Thyroid gland (tissue), 4 donors: ENCODE results near the gene MAP1LC3A. TPM values are rescaled to one million over a fixed set of nuclear protein-coding genes. Genes with fewer than 3 reads are reported as not detected.
"Not testable (repeated sequence)": the region's sequence is repeated elsewhere in the genome, so short reads cannot be mapped to it uniquely, and the experiment has no call there.

Experiments used
- DNase-seq, 2 donors: peaks; one replicate each; pipeline ENCODE4 v3.0.0-alpha.2; 2019
- H3K27ac ChIP-seq, 3 donors: fragments of 200-600 bp; sonication (generic); 1 replicate in 2 of 3; 2 replicates in 1 of 3; pipeline ENCODE4 v1.5.1; 2016 to 2019; ENCODE audit warnings: mild to moderate bottlenecking in 1 of 3, moderate library complexity in 1 of 3
- H3K27me3 ChIP-seq: fragments of 200-600 bp; sonication (generic); one replicate; pipeline ENCODE4 v1.5.1; 2019
- H3K36me3 ChIP-seq, 2 donors: fragments of 200-600 bp; sonication (generic); one replicate each; pipeline ENCODE4 v1.5.1; 2016 to 2019
- H3K4me1 ChIP-seq, 2 donors: fragments of 200-600 bp; sonication (generic); one replicate each; pipeline ENCODE4 v1.5.1; 2017 to 2019
- H3K4me3 ChIP-seq, 3 donors: fragments of 200-600 bp; sonication (generic); replicated peaks in 1 of 3; 1 replicate in 2 of 3; 2 replicates in 1 of 3; pipeline ENCODE4 v1.5.1; 2016; ENCODE audit warnings: mild to moderate bottlenecking in 1 of 3
- H3K9me3 ChIP-seq: fragments of 200-600 bp; sonication (generic); one replicate; pipeline ENCODE4 v1.5.1; 2017
- POLR2A ChIP-seq, 2 donors: fragments of 450-650 bp; IDR thresholded peaks; one replicate each; pipeline ENCODE4 v1.6.1; 2017; ENCODE audit warnings: antibody characterized with exemption in 2 of 2, mild to moderate bottlenecking in 2 of 2, moderate library complexity in 1 of 2
- WGBS, 2 donors: methylation state at CpG; one replicate each; pipeline ENCODE4 v1.1.5; 2017; 5-methylcytosine and 5-hydroxymethylcytosine counted together
- intact Hi-C: fragments of 100-400 bp; cut with DNase I; formaldehyde crosslinking; loops from one replicate; pipeline ENCODE4 v1.15.1; 2023
- total RNA-seq, 4 donors: library from RNA; depleted of rRNA; stranded (reverse); fragments of >200 nt; gene quantifications; one replicate each; pipeline ENCODE4 v1.2.3, GENCODE V29; 2016
- TF ChIP-seq, protein P1 (sequence below), 6 experiments: fragments of 200-600 bp in 3 of 6; fragments of 450-650 bp in 3 of 6; sonication (generic) in 3 of 6; IDR thresholded peaks; one replicate each; pipeline ENCODE4 v1.5.1; 2016 to 2019; ENCODE audit warnings: antibody characterized with exemption in 6 of 6, mild to moderate bottlenecking in 2 of 6, inconsistent platforms in 1 of 6, moderate library complexity in 1 of 6

The MAP1LC3A gene
- total RNA-seq, 4 donors from 2014 or later: 119 to 163 (median 130) TPM

DNA sequence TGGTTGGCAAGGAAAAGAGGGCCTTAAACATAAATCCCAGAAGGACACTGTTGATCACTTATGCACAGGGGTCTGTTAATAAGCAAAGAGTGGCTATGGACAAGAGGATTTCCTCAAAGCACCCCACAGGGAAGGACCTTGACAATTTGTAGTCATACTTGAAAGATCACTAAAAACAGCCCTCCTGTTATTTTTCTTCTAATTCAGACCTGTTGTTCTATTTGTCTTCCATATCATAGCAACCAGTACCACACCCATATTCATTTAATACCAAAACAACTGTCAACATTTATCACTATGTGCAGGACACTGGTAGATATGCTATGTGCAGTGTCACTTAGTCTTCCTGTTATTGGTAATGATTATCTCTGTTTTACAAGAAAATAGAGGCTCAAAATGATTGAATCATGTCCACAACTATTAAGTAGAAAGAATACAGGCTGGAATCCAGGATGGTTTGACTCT, 45.5 kb upstream of the MAP1LC3A start:
- intact Hi-C loops: no loop called here
- Histone ChIP-seq H3K27me3 (no peaks in the 10 kb centered on the region), H3K36me3 (peaks cover 0 to under 1% of the 10 kb centered on the region in 2 donors), H3K4me1 (peaks cover 31 to 42% of the 10 kb centered on the region in 2 donors), H3K27ac (peak overlapping the region; percentile 60 to 83 (median 80)), H3K9me3 (no peaks in the 10 kb centered on the region), H3K4me3 (no peak overlapping the region)
- DNase-seq: no peak
- no peak for TF ChIP-seq POLR2A (IDR thresholded peaks at IDR 0.05)
- TF ChIP-seq, protein P1, sequence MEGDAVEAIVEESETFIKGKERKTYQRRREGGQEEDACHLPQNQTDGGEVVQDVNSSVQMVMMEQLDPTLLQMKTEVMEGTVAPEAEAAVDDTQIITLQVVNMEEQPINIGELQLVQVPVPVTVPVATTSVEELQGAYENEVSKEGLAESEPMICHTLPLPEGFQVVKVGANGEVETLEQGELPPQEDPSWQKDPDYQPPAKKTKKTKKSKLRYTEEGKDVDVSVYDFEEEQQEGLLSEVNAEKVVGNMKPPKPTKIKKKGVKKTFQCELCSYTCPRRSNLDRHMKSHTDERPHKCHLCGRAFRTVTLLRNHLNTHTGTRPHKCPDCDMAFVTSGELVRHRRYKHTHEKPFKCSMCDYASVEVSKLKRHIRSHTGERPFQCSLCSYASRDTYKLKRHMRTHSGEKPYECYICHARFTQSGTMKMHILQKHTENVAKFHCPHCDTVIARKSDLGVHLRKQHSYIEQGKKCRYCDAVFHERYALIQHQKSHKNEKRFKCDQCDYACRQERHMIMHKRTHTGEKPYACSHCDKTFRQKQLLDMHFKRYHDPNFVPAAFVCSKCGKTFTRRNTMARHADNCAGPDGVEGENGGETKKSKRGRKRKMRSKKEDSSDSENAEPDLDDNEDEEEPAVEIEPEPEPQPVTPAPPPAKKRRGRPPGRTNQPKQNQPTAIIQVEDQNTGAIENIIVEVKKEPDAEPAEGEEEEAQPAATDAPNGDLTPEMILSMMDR (IDR thresholded peaks at IDR 0.05): no peak

DNA sequence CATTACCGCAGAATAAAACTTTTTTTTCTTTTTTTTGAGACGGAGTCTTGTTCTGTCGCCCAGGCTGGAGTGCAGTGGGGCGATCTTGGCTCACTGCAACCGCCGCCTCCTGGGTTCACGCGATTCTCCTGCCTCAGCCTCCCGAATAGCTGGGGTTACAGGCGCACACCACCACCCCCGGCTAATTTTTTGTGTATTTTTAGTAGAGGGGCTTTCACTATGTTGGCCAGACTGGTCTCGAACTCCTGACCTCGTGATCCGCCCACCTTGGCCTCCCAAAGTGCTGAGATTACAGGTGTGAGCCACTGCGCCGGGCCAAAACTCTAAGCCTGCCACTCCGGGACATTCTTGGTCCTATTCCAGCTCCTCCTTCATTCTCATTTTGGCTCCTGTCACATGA, 44.5 kb upstream of the MAP1LC3A start:
- H3K4me3 ChIP-seq, H3K9me3 ChIP-seq, H3K27me3 ChIP-seq, H3K36me3 ChIP-seq, intact Hi-C loops, DNase-seq: not testable (repeated sequence)
- Histone ChIP-seq H3K4me1 (peaks cover 31 to 52% of the 10 kb centered on the region in 2 donors), H3K27ac (peak overlapping the region in 1 of 3 donors; percentile 95)
- 90 to 95% methylated on average over 17 of the region's 17 CpGs for WGBS, 2 donors

DNA sequence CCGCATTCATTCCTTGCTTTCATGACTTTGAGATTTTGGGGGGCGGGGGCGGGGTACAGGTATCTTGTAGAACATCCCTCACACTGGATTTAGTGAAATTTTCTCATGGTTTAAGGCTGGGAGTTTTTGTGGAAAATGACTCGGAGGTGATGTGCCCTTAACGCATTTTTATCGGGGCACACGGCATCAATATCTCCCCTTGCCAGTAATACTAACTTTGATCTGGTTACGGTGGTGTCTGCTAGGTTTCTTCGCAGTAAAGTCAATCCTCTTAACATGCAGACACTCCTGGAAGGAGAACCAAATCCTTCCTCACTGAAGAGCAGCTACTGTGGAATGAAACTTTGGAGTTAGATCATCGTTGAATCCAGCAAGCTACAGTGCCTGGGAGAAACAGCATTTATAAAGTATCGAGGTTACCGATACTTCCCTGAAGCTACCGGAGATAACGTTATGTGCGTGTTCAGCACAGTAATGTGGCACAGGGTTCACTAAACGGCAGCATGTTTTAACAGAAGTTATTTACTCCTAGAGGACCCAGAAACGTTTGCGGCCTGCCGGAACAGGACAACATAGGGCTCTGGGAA, 43.5 kb upstream of the MAP1LC3A start:
- 21 to 26% methylated on average over 19 of the region's 19 CpGs for WGBS, 2 donors
- TF ChIP-seq, protein P1 (IDR thresholded peaks at IDR 0.05): no peak
- no peak for TF ChIP-seq POLR2A (IDR thresholded peaks at IDR 0.05)
- Histone ChIP-seq H3K4me3 (peak overlapping the region in 2 of 3 donors; percentile 55 to 75), H3K27me3 (no peaks in the 10 kb centered on the region), H3K27ac (peak overlapping the region; percentile 83 to 99 (median 95)), H3K4me1 (peaks cover 31 to 57% of the 10 kb centered on the region in 2 donors), H3K36me3 (no peaks in the 10 kb centered on the region), H3K9me3 (no peaks in the 10 kb centered on the region)
- intact Hi-C loops: no loop called here
- DNase-seq: no peak

DNA sequence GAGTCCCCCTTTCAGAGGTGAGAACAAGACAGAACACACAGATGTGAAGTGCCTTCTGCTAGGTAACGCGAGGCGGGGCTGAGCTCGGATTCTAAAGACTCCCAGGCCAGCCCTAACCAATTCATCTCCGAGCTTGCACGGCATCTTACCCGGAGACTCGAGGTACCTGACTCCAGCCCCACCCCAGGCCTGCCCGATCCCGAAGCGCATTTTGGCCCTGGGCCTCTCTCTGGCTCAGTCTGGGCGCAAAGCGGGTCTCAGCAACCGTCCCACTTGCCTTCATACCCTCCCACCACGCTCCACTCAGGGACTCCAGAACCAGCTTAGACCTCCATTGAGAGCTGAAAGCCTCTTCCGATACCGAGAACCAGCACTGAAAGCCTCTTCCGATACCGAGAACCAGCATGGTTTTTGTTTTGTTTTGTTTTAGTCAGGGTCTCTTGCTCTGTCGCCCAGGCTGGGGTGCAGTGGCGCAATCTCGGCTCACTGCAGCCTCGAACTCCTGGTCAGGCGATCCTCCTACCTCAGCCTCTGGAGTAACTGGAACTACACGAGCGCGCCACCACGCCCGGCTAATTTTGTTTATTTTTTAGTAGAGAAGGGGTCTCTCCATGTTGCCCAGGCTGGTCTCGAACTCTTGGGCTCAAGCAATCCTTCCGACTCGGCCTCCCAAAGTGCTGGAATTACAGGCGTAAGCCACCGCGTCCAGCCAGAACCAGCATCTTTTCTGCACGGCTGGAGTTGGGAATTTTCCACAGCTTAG, 42.9 kb upstream of the MAP1LC3A start:
- TF ChIP-seq, protein P1 (IDR thresholded peaks at IDR 0.05): no peak
- TF ChIP-seq POLR2A (IDR thresholded peaks at IDR 0.05): peak in 1 of 2 donors; percentile 47
- Histone ChIP-seq H3K27ac (peak overlapping the region; percentile 83 to 99 (median 95)), H3K4me1 (peaks cover 31 to 55% of the 10 kb centered on the region in 2 donors), H3K36me3 (no peaks in the 10 kb centered on the region), H3K4me3 (peak overlapping the region in 2 of 3 donors; percentile 55 to 75), H3K27me3 (no peaks in the 10 kb centered on the region), H3K9me3 (no peaks in the 10 kb centered on the region)
- WGBS, 2 donors: 2% methylated on average over 26 to 35 of the region's 36 CpGs
- intact Hi-C loops: no loop called here
- peak; percentile 85 for DNase-seq

DNA sequence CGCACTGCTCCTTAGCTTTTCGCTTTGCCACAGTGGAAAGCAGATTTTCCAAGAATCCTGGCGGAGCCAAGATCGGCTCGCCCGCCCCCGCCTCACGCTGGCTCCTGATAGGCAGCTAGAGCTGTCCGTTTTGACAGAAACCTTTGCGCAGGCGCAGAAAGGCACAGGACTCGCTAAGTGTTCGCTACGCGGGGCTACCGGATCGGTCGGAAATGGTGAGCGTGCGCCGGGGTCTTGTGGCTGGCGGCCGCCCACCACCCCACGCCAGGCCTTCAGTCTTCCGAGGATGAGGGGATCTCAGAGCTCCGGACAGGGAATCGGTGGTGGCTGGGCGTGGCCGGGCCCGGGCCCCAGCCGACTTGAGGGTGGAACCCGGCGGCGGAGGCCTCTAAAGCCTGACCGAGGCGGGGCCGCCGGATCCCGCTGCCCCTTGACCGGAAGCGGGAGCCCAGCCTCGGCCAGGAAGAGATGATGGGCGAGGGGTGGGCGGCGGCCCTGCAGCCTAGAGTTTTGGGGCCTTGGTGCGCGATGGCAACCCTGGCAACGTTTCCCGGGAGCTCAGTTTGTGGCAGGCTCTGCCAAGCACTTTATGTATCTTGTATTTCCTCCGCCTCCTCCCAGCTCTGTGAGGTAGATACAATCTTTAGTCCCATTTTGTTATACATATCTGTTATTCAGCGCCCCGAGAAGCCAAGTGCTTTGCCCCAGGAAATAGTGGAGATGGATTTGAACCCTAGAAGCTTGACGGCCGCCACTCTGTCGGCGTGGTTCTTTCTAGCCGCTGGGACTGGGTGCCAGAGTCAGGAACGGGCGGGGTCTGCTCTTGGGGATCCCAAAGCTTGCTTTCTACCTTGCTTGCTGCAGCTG, 42.0 kb upstream of the MAP1LC3A start, which contains the start of gene DYNLRB1:
Gene DYNLRB1, plus strand, starts transcription at position 176 of the 867 bp plus-strand sequence. Its CDS starts 37 bp downstream, at position 213.
- H3K36me3 ChIP-seq: no peaks in the 10 kb centered on the region
- DNase-seq: peak; percentile 98 to 99
- peak within 1 kb of the TSS; percentile 55 to 77 (median 75) for H3K4me3 ChIP-seq
- no peaks in the 10 kb centered on the region for H3K9me3 ChIP-seq
- WGBS, 2 donors: 0 to 1% methylated on average over 30 to 33 of the region's 59 CpGs
- intact Hi-C loops: no loop called here
- TF ChIP-seq, protein P1 (IDR thresholded peaks at IDR 0.05): peak in 1 of 6 experiments; percentile 27
- peak in 1 of 2 donors; percentile 90 for TF ChIP-seq POLR2A (IDR thresholded peaks at IDR 0.05)
- H3K4me1 ChIP-seq: peaks cover 28 to 47% of the 10 kb centered on the region in 2 donors
- H3K27me3 ChIP-seq: no peaks in the 10 kb centered on the region
- H3K27ac ChIP-seq: peak within 1 kb of the TSS; percentile 83 to 99 (median 95)
